Stimulated activated CD8-positive, alpha-beta memory T cell treated with anti-CD3 and anti-CD28 coated beads, Interleukin-15, amount 100 ng/mL, for 24 hours (primary cell): ENCODE data around the gene TRPM3.

Experiments used
- DNase-seq: peaks from one replicate; pipeline ENCODE4 v3.0.0-alpha.2; 2020; ENCODE audit warnings: low read depth

The TRPM3 gene

DNA sequence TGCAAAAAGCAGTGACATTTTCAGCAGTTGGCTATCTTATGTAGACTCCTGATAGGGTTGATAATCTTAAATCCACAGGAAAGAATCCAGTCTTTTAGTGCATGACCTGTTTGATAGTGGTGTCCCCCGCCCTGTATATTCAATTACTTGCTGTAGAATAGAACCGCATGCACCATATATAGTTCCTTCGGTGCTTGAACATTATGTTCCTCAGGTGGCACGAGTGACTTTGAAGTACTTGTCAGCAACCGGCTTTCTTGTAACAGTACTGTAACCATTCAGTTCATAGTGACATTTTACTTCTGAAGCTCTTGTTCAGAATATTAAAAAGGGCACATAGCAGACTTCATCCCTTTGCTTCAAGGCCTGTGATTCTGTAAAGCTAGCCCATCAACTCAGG is 543.8 kb downstream of the TRPM3 start:
- no peak for DNase-seq

DNA sequence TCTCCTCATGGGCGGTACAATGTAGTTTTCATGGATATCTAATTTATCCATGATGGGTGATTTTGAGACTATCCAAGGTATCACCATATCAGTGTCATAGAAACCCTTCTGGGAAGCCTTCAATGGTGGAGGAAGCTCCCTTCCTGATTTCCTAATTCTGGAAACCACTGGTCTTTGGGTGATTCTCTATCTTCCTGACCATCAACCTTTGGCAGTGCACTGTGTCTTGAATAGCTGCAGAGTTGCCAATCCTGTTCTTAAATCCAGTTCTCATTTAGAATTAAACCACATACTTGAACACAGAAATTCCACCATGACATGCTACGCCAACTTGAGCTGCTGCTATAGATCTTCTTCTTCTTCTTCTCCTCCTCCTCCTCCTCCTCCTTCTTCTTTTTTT is 545.3 kb downstream of the TRPM3 start:
- no peak for DNase-seq

DNA sequence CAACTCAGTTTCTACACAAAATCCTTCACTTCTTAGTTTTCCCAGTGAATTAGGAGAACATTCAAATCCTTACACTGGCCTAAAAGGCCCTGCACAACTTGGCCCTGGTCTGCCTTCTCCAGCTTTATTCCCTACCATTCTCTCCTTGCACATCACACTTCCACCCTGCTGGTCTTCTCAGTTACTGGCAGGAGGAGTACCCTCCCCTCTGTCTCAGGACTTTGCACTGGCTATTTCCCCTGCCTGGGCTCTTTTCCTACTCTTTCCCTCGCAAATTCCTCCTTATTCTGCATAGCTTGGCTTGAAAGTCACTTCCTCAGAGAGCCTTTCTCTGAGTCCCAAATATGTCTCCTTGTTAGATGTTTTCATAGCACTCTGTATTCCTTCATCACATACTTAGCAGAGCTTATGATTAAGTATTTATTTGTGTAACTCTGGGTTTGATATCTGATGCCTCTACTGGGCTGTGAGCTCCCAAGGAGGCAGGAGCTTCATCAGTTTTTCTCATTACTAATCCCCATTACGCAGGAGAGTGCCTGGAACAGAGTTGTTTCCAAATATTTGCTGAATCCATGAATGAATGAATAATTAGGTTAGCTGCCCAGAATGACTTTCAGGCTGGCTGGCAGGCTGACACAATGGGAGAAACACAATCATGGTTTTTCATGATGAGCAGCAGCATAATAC is 547.1 kb downstream of the TRPM3 start:
- DNase-seq: no peak

DNA sequence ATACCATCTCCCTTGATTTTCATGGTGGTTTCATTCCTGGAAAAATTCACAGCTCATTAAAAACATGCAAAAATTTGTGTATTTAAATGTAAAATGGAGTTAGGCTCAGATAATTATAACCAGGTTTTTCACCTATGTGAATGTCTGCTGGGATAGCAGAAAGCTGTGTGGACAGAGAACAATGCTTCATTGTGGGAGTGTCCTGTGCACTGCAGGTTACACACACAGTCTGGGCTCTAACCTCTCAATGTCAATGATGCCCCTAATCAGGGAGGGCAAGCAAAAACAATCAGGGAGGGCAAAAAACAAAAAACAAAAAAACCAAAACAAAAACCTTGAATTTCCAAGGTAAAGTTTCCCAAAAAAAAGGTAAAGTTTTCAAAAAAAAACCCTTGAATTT is 548.1 kb downstream of the TRPM3 start:
- DNase-seq: no peak

DNA sequence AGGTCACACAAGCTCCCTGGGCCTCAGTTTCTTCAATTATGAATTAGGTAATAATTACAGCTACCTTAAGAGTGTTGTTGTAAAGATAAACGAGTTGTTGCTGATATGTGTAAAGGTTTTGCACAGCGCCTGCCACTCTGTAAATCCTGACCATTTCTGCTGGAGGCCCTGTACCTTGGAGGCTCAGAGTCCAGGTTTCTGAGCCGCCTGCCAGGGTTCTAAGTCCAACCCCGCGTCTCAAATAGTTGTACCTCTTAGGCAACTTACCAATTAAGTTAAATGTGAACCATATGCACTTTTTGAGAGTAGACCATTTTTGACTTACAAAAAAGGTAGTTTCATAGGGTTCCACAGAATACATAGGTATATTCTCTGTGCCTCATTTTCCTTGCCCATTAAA is 550.2 kb downstream of the TRPM3 start:
- no peak for DNase-seq

DNA sequence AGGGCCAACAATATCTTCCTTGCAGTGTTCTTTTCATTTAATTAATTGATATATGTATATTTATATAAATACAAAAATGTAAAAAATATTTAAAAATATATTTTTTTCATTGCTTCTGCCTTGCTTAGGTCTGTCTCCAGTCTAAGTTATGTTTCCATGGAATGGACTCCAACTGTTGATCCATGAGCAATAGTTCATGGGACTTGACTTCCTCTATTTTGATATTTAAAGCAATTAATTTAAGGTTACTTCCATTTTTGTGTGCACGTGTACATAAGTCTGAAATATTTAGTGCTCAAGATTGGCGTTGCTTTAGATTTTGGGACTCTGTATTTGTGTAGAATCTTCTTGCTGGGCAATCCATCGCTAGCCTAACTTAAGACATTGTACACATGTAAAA is 551.6 kb downstream of the TRPM3 start:
- DNase-seq: no peak

DNA sequence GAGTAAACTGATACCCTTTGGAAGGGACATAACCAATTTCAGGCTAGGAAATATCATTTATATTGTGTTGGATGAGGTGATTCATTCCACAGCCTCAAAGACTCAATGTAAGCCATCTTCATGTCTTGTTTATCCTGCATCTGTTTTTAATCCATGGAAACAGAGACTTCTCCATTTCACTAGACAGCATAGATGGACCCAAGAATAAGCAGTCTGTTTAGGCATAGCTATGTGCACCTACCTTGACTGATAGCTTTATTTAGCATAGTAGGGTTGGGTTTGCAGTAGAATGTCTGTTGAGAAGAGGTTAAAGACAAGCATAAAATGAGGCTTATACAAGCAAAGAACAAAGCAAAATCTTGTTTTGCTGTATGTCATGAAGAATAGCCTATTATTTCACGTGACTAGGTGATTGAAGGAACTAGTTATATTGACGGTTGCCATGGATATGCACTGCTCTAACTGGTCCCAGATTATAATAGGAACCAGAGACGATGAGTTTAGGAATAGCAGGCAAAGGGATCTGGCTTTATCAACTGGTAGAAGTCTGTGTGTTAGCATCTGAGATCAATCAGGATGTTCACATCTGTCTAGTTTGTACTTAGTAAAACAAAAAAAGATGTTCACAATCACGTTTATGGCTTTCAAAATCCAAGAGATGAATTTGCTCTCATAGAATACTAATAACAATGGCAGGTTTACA is 552.2 kb downstream of the TRPM3 start:
- no peak for DNase-seq

DNA sequence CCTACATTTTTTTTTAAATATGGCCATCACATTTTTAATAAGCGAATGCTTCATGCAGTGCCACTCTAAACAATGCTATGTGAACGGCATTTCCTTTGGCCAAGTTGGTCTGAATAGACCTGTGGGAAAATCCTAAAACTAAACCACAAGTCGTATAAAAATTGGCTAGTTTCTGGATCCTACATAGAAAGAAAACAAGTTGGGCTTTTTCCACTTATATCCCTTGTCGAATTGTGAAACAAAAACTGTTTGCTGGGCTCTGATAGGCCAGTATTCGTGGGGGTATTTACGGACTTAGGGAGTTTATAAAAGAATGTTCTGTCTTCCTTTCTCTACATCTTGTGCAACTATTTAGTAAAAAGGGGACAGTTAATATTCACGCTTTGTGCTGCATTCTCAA is 553.9 kb downstream of the TRPM3 start:
- DNase-seq: no peak

DNA sequence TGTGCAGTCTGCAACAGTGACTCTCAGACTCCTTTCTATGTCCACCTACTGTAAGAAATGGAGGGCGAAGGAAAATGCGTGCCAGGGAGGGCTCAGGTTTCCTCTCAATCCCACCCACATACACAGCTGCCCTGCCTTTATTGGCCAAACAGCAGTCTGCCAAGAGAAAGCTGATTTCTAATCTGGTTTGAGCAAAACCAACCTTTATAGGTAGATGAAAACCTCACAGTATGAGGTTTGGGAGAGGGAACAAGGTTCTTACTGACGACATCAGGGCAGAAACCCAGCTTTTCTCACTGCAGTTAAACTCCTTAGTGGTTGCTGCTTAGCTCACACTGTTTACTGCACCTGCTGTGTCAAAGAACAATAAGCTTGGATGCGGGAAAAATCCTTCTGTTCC is 554.7 kb downstream of the TRPM3 start:
- DNase-seq: no peak

DNA sequence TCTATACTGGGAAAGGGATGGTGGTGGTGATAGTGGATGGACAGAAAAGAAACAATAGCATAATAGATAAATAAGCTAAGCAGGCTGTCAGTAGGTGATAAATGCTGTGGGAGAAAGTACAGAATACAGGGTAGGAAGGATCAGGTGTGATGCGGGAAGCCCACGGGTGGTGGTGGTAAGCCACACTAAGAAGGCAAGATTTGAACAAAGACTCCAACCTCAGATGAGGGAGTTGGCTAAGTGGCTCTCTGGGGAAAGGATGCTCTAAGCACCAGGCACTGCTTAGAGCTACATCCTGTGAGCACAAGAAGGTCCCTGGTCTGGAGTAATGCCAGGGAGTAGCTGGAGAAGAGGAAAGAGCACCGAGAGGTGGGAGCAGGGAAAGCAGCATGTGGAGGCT is 555.4 kb downstream of the TRPM3 start:
- DNase-seq: no peak

DNA sequence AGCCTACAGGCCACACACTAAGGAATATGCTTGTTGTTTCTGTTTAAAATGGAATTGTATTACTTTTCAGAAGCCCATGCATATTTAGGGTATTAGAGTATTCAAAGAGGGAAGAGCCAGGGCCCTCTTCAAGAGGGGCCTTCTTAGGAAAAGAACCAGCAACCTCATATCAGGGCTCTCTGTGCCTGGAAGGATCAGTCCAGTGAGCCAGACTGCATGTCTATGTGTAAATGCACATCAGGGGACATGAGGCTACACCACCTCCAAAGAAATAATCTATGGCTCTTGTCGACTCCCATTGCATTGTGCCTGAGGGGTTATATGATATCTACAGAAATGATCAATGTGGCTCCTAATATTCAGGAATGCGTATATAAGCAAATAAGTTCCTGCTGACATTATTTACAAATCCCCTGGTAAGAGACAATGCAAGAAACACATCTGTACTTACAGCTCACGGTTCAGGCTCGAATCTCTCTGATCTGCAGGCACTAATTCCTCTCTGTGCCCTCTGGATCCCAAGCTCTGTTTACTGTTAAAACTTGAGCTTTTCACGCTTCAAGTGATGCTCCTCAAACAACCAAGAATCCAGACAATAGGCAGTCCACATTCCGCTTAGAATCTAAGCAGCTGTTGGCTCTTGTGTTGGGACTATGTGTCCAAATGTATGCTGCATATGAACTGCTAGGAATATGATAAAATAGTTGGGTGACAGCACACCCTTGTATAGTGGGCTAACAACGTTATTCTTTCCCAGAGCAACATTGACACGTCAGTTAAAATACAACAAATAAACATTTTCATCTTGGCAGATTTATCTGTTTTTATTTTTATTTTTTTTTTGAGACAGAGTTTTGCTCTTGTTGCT is 556.7 kb downstream of the TRPM3 start:
- DNase-seq: no peak

DNA sequence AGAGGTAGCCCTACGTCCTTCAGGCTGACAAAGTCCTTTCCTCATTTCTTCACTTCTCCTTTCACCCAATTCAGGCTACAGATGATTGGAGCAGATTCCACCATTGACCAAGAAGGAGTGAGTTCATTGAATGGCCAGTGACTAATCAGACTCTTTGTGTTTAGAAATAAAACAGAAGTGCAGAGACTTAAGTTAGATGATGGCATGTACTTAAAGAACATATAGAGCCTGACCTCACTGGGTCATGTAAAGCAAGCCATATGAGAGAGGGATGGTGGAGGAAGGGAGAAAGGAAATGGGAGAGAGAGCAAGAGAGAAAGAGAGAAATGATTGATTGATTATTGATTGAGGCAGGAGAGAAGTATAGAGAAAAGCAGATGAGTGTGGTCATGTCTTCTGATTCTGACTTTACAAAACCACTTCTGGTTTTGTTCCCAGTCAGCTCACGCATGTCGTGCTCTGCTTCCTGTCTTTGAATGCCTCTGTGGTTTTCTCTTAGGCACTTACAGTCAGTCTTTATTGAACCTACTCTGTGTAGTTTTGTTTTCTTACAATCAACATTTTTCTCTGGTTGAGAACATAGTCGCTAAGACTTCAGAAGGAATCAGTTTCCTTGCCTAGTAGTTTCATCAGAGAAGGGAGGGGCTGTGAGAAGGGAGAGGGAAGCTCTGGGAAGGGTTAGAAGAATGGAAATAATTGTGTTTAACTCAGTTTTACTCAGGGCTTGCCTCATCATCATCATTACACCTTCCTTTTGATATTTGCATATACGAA is 557.8 kb downstream of the TRPM3 start:
- DNase-seq: no peak

DNA sequence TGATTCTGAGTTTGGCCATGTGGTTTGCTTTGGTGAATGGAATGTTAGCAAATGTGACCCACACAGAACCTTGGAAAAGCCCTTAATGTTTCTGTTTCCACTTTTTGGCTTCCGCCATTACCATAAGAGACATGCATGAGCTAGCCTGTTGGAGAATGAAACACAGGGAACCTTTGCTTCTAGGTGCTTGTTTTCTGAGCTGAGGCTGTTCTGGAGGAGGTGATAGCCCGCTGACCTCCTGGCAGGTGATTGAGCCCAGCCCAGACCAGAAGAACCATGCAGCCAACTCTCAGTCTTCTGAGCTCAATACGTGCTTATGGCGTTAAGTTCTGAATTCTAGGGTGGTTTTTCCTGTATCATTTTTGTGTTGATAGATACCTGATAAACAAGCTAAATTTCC is 558.4 kb downstream of the TRPM3 start:
- no peak for DNase-seq

DNA sequence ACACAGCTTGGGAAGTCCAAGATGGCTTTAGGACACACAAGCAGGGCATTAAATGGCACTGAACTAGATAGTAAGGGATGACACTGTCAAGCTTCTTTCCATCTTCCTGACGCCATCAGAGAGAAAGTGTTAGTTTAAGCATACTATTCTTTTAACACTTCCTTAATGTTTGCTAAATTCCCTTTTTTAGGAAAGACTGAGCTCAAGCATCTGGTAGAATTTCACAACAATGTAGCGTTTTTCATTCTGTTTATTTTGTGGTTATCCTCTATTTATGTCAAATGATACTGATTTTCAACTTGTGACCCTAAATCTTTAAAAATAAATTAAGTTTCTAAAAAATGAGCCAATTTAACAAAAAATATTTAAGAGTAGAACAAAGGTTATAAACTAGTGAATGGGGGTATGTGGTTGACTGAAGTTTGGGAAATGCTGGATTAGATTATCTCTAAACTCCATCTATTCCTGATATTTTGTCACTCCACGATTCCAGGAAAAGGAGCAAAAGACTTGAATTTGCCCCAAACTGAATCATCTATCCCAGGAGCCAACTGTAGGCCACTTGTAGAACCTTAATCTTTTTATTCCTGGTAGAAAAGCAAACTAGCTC is 559.5 kb downstream of the TRPM3 start:
- no peak for DNase-seq

DNA sequence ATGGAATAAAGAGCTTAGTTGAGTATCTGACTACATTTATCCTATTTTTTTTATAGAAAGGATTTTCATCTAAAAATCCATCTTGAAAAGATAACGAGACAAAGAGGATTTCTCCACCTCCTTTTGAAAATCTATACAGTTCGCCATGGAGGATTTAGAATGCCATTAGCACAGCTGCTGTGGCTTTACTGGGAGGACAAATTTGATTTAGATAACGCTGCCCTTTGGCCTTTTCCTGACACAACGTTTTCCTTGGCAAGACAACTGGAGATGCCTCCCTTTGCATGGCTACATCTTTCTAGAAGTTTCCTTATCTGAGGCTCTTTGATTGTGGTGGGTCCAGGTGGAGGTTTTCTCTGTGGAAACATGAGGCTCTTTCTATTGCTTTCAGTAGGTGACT is 560.3 kb downstream of the TRPM3 start:
- no peak for DNase-seq

DNA sequence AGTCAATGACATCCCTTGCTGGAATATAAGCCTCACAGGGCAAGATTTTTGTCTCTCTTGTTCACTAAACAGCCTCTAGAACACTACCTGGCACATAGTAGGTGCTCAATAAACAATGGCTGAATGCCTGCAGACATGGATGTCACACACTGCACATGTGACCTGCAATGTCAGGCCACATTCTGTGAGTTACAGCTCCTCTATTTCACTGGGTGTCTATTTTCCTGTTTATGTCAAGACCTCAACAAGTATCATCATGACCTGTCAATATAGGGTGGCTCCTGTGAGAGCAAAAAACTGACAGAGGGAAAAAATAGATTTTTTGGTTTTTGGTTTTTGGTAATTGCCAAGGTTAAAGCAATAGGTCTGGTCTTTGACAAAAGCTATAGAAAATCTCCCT is 562.3 kb downstream of the TRPM3 start:
- DNase-seq: no peak

DNA sequence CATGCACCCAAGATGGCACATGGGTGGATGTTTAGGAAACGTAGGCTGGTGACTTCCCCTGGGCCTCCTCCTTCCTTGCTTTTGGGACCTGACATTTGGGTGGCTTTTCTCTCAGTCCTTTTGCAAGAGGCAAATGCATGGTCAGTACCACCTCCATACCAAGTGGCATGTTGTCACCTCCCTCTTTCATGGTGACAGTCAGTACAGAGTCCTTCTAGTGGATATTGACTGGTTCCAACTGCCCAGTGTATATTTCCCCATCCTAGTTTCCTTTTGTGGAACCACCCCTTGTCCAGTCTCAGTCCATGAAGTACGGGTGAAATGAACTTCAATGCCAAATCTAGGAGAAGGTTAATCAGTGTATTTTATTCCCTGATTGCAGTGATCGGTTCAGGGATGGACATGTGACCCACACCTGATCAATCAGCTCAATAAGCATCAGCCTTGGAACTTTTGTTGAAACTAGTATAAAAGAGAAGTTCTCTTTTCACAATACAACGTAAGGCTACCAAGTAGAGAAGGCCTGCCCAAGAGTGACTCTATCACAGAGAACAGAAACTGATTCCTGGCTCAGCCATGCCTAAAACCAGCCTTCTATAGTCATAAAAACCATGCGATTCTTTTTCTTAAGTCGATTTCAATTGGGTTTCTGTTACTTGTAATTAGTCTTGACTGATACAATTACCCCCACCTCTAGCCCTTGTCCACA is 563.6 kb downstream of the TRPM3 start:
- no peak for DNase-seq

DNA sequence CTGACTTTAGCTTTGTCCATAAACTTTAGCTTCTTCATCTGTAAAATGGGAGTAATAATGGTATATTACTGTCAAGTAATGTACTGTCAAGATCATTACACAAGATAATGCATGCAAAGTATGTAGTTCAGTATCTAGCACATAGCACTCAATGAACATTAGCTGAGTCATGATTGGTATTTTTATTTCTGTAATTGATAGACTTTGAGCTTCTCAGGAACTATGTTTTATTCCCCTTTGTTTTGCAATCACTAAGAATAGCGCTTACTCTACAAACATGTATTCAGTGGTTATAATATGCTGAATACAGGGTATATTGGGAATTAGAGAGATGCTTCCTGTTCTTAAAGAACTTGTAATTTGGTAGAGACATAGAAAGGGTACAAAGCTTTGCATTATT is 564.6 kb downstream of the TRPM3 start:
- no peak for DNase-seq

DNA sequence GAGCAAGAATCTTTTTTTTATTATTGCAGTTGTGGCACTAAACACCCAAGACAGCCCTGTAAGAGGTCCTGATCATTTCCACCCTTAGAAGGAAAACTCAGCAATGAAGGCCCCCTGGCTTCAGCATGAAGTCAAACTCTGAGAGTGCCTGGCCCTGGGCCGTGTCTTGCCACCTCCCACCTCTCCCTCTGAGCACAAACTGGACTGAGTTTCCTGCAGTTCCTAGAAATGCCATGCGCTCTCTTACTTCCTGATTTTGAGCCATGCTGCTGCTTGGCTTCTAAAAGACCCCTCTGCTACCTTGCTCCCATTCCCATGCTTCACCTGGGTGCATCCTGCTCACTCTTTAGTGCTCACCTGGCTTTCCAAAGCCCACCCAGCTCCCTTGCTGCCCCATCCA is 566.5 kb downstream of the TRPM3 start:
- DNase-seq: no peak

DNA sequence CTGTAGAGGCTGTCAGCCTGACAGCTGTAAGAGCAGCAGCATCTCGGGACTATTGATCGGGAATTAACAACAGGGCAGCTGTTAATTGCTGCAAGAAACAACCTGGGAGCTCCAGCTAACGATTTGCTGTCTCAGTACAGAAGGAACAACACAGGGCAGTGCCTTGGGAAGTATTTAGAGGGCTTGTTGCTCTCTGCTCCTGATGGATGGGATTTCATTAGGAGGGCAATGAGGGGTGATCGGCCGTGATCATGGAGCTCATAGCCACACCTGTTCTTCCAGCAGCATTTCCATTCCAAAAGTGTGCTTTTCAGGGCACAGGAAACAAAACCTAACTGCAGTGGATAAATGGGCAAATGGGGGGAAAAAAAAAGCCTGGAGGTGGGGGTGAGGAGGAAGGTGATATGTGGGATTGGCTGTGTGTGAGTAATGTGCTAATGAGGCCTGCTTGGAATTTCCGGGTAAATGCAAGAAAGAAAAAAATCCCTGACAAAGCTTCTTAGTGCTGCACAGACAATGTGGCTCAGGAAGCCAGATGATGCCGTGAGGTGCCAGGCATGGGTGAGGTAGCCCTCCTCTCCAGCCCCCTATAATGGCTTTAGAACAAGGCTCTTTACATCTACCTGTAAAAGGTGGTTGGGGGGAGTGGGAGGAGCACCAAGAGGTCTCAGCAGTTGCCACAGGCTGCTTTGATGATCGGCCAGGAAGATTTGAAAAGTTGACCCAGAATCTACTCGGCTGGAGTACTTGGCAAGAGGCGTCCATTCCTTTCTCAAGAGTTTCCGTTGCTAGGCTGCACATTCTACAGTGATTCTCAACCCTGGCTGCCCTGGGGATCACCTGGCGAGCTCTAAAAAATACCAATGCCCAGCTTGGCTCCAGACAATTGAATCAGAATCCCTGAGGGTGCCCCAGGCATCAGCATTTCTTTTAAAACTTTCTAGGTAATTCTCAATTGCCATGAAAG is 567.4 kb downstream of the TRPM3 start:
- DNase-seq: no peak
